ENCODE results near the gene CCN6.

DNA sequence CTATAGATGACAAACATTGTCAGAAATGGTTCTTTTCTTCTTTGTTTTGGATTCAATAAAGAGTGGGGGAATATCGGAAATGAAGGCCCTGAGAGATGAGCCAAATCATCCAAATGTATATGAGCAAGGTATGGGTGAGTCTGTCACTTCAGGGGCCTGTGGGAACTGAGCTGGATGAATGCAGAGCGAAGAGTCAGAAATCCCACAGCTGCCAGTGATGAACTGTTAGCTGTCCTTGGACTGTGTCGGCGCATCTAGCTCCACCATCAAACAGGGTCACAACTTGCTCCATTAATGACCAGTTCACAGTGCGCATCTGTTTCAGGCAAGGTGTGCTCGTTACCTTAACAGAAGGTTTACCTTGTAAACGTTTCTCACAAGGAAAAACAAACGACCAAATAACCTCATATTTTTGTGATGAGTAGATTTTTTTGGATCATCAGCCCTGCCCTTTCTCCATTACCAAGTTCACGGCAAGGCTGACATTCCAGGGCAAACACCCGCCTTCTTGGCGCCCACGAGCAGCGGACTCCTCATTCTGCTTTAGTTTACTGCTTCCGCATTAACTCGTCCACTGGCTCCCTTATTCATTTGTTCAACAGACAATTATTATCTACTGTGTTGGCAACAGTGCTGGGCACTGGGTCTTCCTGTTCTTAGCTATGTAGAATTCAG is 15.0 kb upstream of the CCN6 start:
- TF ChIP-seq, protein P1, sequence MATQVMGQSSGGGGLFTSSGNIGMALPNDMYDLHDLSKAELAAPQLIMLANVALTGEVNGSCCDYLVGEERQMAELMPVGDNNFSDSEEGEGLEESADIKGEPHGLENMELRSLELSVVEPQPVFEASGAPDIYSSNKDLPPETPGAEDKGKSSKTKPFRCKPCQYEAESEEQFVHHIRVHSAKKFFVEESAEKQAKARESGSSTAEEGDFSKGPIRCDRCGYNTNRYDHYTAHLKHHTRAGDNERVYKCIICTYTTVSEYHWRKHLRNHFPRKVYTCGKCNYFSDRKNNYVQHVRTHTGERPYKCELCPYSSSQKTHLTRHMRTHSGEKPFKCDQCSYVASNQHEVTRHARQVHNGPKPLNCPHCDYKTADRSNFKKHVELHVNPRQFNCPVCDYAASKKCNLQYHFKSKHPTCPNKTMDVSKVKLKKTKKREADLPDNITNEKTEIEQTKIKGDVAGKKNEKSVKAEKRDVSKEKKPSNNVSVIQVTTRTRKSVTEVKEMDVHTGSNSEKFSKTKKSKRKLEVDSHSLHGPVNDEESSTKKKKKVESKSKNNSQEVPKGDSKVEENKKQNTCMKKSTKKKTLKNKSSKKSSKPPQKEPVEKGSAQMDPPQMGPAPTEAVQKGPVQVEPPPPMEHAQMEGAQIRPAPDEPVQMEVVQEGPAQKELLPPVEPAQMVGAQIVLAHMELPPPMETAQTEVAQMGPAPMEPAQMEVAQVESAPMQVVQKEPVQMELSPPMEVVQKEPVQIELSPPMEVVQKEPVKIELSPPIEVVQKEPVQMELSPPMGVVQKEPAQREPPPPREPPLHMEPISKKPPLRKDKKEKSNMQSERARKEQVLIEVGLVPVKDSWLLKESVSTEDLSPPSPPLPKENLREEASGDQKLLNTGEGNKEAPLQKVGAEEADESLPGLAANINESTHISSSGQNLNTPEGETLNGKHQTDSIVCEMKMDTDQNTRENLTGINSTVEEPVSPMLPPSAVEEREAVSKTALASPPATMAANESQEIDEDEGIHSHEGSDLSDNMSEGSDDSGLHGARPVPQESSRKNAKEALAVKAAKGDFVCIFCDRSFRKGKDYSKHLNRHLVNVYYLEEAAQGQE (IDR thresholded peaks at IDR 0.05; ENCODE audit: insufficient replicate concordance, low read depth) = no peak
- TF ChIP-seq, protein P2, sequence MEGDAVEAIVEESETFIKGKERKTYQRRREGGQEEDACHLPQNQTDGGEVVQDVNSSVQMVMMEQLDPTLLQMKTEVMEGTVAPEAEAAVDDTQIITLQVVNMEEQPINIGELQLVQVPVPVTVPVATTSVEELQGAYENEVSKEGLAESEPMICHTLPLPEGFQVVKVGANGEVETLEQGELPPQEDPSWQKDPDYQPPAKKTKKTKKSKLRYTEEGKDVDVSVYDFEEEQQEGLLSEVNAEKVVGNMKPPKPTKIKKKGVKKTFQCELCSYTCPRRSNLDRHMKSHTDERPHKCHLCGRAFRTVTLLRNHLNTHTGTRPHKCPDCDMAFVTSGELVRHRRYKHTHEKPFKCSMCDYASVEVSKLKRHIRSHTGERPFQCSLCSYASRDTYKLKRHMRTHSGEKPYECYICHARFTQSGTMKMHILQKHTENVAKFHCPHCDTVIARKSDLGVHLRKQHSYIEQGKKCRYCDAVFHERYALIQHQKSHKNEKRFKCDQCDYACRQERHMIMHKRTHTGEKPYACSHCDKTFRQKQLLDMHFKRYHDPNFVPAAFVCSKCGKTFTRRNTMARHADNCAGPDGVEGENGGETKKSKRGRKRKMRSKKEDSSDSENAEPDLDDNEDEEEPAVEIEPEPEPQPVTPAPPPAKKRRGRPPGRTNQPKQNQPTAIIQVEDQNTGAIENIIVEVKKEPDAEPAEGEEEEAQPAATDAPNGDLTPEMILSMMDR (IDR thresholded peaks at IDR 0.05; ENCODE audit: insufficient read depth, low read length) = no peak
